OCI-LY3 (cell line): ENCODE results near the gene TIMM44.

Source experiments
- H2AFZ ChIP-seq: fragments of 200-600, 300-600 bp; shearing (Covaris generic); 2 replicates; pipeline ENCODE4 v1.6.0; 2014; ENCODE audit warnings: antibody characterized with exemption, low read depth, low read length
- H3K27ac ChIP-seq: fragments of 200-600, 300-600 bp; sonication (generic); 2 replicates; pipeline ENCODE4 v1.5.1; 2014; ENCODE audit warnings: mild to moderate bottlenecking, low read length, moderate library complexity, mixed read lengths
- H3K27me3 ChIP-seq: fragments of 200-600, 300-600 bp; sonication (generic); 2 replicates; pipeline ENCODE4 v1.6.1; 2014; ENCODE audit warnings: low read depth, low read length, mixed read lengths
- H3K36me3 ChIP-seq: fragments of 200-600, 300-600 bp; sonication (generic); replicated peaks from 2 replicates; pipeline ENCODE3; 2014; ENCODE audit warnings: low read depth, low read length, mixed read lengths
- H3K4me1 ChIP-seq: fragments of 300-600, 200-600 bp; sonication (generic); 2 replicates; pipeline ENCODE4 v1.6.1; 2014; ENCODE audit warnings: low read length, mixed read lengths
- H3K4me2 ChIP-seq: fragments of 200-600, 300-600 bp; sonication (generic); 2 replicates; pipeline ENCODE4 v1.6.1; 2014; ENCODE audit warnings: low read length, mixed read lengths
- H3K4me3 ChIP-seq: fragments of 300-600, 200-600 bp; sonication (generic); 2 replicates; pipeline ENCODE4 v1.5.1; 2014; ENCODE audit warnings: antibody characterized with exemption, mild to moderate bottlenecking, low read length, moderate library complexity
- H3K79me2 ChIP-seq: fragments of 300-600, 200-600 bp; shearing (Covaris generic); 2 replicates; pipeline ENCODE4 v1.6.1; 2014; ENCODE audit warnings: mild to moderate bottlenecking, low read length, mixed read lengths
- H3K9ac ChIP-seq: fragments of 300-600, 200-600 bp; shearing (Covaris generic); 2 replicates; pipeline ENCODE4 v1.6.0; 2014; ENCODE audit warnings: mild to moderate bottlenecking, low read length, moderate library complexity
- H3K9me3 ChIP-seq: fragments of 200-600, 300-600 bp; shearing (Covaris generic); 2 replicates; pipeline ENCODE4 v1.6.1; 2014; ENCODE audit warnings: low read length, mixed read lengths; ENCODE audit not compliant: insufficient read depth
- H4K20me1 ChIP-seq: fragments of 200-600, 300-600 bp; sonication (generic); 2 replicates; pipeline ENCODE4 v1.6.1; 2016; ENCODE audit warnings: low read length, mixed read lengths; ENCODE audit not compliant: insufficient read depth
- CTCF ChIP-seq: fragments of 200-600, 300-600 bp; sonication (generic); IDR thresholded peaks from 2 replicates; pipeline ENCODE4 v1.5.1; 2014; ENCODE audit warnings: antibody characterized with exemption, low read length, low read depth
- EZH2phosphoT487 ChIP-seq: fragments of 200-600 bp; shearing (Covaris generic); IDR thresholded peaks from 2 replicates; pipeline ENCODE4 v1.6.1; 2018; ENCODE audit warnings: antibody characterized with exemption, mixed run types, low read depth

TIMM44 gene

GRCh38 chr19:7971553-7972520, 28.4 kb upstream of the TIMM44 start:
- Histone ChIP-seq H3K36me3 (peaks cover 60% of the 10 kb centered on the region), H3K9ac (no peak overlapping the region)
- no peak for TF ChIP-seq CTCF
- no peak for TF ChIP-seq EZH2phosphoT487

GRCh38 chr19:7970716-7971448, 27.4 kb upstream of the TIMM44 start:
- H3K36me3 ChIP-seq = peaks cover 62% of the 10 kb centered on the region
- no peak overlapping the region for H3K27ac ChIP-seq
- H3K79me2 ChIP-seq = peaks cover 3% of the 10 kb centered on the region; the same call in 1 of the 2 replicates
- no peak overlapping the region for H3K4me2 ChIP-seq
- TF ChIP-seq EZH2phosphoT487 (no peak), CTCF (peak; percentile 79)
- H3K4me1 ChIP-seq = no peaks in the 10 kb centered on the region
- no peak overlapping the region for H3K9ac ChIP-seq
- no peaks in the 10 kb centered on the region for H3K27me3 ChIP-seq
- peaks cover 3% of the 10 kb centered on the region for H4K20me1 ChIP-seq
- H3K9me3 ChIP-seq = no peaks in the 10 kb centered on the region
- H3K4me3 ChIP-seq = no peak overlapping the region
- H2AFZ ChIP-seq = no peak overlapping the region

More at GRCh38 chr19:7971553-7972520, 28.4 kb upstream of the TIMM44 start:
- no peaks in the 10 kb centered on the region for H3K27me3 ChIP-seq
- no peak overlapping the region for H3K27ac ChIP-seq
- peaks cover 3% of the 10 kb centered on the region for H4K20me1 ChIP-seq
- H2AFZ ChIP-seq = no peak overlapping the region
- H3K9me3 ChIP-seq = no peaks in the 10 kb centered on the region
- H3K4me1 ChIP-seq = no peaks in the 10 kb centered on the region
- H3K4me2 ChIP-seq = no peak overlapping the region
- H3K79me2 ChIP-seq = peaks cover 6% of the 10 kb centered on the region; the same call in 1 of the 2 replicates
- no peak overlapping the region for H3K4me3 ChIP-seq

GRCh38 chr19:7969555-7969939, 26.1 kb upstream of the TIMM44 start:
- Histone ChIP-seq H3K4me2 (no peak overlapping the region), H3K4me3 (no peak overlapping the region), H3K4me1 (no peaks in the 10 kb centered on the region), H3K9me3 (no peaks in the 10 kb centered on the region), H3K27me3 (no peaks in the 10 kb centered on the region), H3K9ac (no peak overlapping the region), H2AFZ (no peak overlapping the region), H3K36me3 (peaks cover 58% of the 10 kb centered on the region), H3K79me2 (no peaks in the 10 kb centered on the region), H4K20me1 (no peaks in the 10 kb centered on the region; the same call in 1 of the 2 replicates), H3K27ac (peak overlapping the region; percentile 22; the same call in 1 of the 2 replicates)
- TF ChIP-seq CTCF = no peak
- TF ChIP-seq EZH2phosphoT487 = no peak
